ENCODE data around the gene CALD1.

The CALD1 gene

GRCh38 chr7:134778941-134779740, at the start of gene CALD1:
CALD1 (plus strand) TSS chr7:134779634; CDS start chr7:134867734, 88,100 bp downstream.
- peak; percentile 80 to 83 for DNase-seq

DNA sequence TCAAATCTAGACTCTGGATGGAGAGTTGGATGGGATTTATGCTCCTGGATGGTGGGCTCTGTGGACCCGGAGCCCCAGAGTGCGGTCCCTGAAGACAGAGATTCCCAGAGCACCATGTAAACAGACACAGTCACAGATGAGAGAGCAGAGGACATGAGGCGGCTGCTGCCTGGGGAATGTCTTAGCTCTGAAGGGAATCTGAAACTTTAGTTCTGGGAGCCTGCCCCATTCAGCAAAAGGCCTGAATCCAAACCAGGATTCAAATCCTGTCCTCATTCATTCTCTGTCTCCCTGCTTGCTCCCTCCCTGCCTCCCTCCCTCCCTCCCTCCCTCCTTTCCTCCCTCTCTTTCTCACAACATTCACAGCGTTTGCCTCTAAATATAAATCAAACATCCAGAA, 49.5 kb upstream of the CALD1 start:
- DNase-seq = no peak

DNA sequence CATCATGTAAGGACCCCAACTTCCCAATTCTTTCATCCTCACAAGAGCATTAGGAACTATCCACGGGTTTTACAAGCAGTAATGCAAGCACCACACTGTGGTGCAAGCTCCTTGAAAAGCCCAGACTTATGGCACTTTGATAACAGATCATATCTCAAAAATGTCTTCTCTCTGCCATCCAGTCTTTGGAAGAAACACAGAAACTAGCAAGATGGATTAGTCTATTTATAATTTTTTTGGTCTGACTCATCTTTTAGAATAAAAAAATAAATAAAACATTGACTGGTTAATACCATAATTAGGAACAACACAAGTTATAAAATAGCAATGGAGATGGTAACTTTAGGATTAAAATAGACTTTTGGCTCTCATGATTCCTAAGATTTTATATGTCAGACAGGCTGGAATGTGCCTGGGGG, 49.0 kb upstream of the CALD1 start:
- DNase-seq = no peak

GRCh38 chr7:134731616-134732015, 47.8 kb upstream of the CALD1 start:
- no peak for DNase-seq

DNA sequence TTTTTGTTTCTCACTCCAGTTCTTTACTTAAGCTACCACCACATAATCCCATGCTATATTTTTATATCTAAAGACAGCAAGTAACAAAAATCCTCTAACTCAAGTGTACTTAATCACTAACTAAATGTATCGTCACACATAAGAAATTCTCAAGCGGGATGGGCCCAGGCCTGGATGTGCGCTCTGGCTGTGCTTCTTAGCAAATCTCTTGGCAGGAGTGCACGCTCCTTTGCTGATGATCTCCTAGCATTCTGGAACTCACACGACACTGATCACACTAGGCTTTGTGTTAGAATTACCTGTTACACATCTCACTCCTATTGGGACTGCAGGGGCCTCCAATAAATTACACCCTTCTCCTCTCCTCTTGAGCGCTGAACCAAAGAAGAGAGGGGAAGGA, 46.7 kb upstream of the CALD1 start:
- no peak for DNase-seq

DNA sequence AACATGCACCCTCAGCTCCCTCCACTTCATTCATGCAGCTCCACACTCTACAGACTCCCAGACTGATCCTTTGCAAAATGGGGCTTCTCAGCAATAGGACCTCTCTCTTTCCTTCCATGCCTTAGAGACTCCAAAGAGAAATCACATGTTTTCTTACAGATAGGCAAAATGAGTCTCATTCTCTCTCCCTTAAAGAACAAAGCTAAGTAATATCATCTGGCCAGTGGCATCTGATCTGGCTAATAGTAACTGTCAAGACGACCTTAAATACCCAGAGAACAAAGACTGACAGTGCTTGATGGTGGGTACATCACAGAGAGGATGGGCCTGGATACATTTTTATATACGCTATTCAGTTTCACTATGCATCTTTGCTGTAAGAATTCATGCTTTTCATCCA, 43.1 kb upstream of the CALD1 start:
- DNase-seq = no peak

- DNase-seq = no peak
These were observed 41.7 kb upstream of the CALD1 start for GRCh38 chr7:134737566-134738345.

- no peak for DNase-seq
These were observed 40.1 kb upstream of the CALD1 start for GRCh38 chr7:134739362-134739761.

- no peak for DNase-seq
These were observed 39.1 kb upstream of the CALD1 start for GRCh38 chr7:134740376-134740775.

DNA sequence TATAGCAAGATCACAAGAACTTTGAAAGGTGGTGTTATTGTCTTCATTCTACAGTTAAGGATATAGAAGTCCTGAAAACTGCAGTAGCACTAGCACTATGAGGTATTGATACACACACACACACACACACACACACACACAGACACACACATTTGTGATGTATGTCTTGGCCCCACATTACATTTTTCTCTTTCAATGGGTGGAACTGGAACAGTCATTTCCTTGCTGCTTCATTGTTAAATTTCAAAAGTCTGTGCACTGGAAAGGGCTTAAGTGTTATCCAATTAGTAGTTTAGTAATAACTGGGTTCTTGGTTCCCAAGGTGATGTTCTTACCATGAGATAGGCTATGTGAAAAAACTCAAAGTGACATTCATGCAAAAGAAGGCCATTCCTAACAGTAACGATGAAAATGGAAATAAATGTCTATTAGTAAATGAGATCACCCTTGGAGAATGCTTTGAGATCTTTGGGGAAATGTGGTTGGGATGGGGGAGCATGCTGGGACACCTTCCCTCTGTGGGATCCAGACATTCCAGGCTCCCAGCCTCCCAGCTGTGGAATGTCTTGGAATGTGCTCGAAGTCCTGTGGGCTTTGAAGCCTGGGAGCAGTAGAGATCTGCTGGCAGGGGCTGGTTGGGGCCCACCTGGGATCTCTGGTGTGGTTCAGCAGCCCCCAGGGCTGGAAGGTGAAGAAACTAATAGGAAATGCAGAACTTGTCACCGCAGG, 37.4 kb upstream of the CALD1 start:
- DNase-seq = no peak

DNA sequence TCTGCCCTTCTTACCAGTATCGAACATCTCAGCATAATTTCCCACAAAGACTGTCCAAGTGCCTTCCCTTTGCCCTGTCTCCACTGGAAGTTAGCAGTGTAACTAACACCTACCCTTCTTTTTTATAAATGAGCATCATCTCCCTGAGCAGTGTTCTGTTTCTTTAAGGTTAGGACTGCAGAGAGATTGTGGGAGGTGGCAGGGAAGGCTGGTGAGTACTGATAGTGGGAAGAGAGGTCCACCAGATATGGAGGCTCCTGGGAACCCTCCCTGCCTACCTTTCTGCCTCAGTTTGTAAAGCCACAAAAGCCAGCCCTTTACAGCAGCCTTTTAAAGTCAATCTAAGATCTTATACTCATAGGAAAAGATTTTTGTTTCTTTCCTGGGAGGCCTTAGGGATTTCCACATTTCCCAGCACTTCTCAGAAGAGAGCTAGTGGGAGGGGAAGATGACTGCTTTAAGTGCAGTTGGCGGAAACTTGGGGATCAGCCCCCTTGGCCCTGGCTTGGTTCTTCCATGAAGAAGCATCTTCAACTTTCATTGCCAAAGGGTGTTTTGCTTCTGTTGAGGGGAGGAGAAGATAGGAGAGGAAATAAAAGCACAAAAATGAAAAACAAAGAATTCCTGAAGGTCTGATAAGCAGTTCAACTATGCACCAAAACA, 36.6 kb upstream of the CALD1 start:
- DNase-seq = no peak

GRCh38 chr7:134744569-134744968, 34.9 kb upstream of the CALD1 start:
- no peak for DNase-seq

DNA sequence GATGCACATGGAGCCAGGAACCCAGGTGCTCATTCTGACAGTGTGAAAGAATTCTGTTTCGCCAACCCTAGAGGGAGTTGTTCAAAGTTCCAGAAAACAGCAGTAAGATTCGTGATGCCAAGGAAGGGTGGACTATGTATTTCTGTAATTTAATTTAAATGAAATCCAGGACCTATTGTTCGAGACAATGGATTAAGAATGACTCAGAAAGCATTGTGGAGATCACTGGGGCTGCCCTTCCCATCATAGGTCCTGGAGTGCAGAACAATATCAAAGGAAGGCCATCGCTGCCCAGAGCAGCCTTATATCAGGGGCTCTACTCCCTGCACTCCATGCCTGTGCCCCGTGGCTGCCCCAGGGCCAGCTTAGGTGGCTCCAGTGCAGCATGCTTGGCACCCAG, 32.1 kb upstream of the CALD1 start:
- DNase-seq = no peak

- peak in 1 of 2 experiments; percentile 22 for DNase-seq
These were observed 29.1 kb upstream of the CALD1 start for GRCh38 chr7:134750083-134751062.

DNA sequence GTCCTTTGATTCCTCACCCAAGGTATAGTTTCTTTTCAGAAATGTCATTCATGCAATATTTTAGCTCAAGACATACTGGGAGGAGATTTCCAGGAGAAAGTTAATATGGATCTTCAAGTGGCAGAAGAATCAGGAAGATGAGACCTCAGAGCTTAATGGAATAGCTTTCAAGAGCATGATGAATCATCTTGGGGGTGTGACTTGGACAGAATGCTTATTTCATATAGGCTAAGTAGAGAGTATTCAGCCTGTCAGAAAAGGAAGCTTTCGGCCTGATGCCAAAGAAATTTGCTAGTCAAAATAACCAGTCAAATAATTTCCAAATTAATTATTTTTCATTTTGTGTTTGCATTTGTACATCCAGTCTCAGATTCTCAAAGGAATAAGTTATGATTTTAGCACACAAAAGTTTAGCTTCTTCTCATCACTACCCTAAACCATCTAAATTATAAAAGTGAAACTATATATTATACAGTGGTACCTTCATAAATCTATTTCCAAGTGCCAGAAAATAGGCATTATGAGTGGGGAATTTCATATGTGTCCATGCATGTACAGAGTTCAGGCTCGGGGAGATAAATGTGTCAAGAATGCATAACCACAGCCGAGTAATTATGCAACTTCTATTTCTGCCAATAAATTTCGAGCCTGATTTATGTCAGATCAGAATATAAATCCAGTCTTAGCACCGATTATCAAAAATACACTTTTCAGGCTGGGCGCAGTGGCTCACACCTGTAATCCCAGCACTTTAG, 27.3 kb upstream of the CALD1 start:
- no peak for DNase-seq

GRCh38 chr7:134755422-134756022, 23.9 kb upstream of the CALD1 start:
- no peak for DNase-seq

- DNase-seq = no peak
These were observed 21.5 kb upstream of the CALD1 start for GRCh38 chr7:134757938-134758337.

DNA sequence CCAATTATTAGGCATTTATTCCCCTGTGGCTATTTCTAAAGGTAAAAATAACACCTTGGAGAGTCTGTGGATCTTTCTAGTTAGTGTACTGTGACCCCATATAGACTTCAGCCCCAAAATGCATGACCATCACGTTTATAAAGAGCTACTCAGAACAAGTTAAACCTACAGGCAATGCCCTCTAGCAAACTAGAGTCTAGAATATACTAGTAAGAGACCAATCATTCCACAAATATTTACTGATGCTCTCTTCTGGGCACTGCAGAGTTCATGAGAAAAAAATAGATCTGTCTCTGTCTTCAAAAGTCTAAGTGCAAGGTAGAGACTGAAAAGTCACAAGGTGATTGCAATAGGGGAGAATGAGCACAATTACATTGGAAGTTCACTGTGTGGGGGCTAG, 20.5 kb upstream of the CALD1 start:
- DNase-seq = no peak

GRCh38 chr7:134761266-134761665, 18.2 kb upstream of the CALD1 start:
- no peak for DNase-seq

DNA sequence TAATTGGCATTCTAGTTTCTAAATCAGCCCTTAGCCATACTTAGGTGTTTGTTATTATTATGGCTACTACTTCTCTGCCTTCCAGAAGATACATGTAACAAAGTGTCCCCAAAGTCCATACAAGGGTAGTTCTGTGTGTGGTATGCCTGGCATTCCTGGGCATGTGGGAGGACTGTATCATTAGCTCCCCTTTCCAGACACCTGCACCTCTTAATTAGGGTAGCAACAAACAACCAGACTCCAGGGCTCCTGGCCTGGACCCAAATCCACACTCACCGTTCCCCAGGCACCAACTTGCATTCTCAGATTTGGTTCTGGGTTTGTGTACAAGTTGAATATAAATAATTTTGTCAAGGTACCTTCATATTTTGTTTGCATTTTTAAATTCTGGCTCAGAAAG, 15.5 kb upstream of the CALD1 start:
- DNase-seq = no peak

GRCh38 chr7:134764365-134764764, 15.1 kb upstream of the CALD1 start:
- no peak for DNase-seq
